Skeletal muscle satellite cell (primary cell): Measurements from ENCODE around the gene ASL.
"Not testable (repeated sequence)": the region's sequence is repeated elsewhere in the genome, so short reads cannot be mapped to it uniquely, and the experiment has no call there.

ENCODE experiments used
- H3K27me3 ChIP-seq: 2 replicates; pipeline ENCODE4 v1.7.0; 2013; ENCODE audit warnings: low read length; ENCODE audit not compliant: control insufficient read depth, insufficient read depth
- H3K36me3 ChIP-seq: 2 replicates; pipeline ENCODE4 v1.7.0; 2013; ENCODE audit warnings: mild to moderate bottlenecking, control low read depth, low read length; ENCODE audit not compliant: insufficient read depth
- H3K4me1 ChIP-seq: 2 replicates; pipeline ENCODE4 v1.7.0; 2013; ENCODE audit warnings: low read length; ENCODE audit not compliant: control insufficient read depth, insufficient read depth
- H3K4me2 ChIP-seq: 2 replicates; pipeline ENCODE4 v1.7.0; 2013; ENCODE audit warnings: mild to moderate bottlenecking, low read length
- H3K4me3 ChIP-seq: 2 replicates; pipeline ENCODE4 v1.7.0; 2013; ENCODE audit warnings: low read length
- H3K9ac ChIP-seq: 2 replicates; pipeline ENCODE4 v1.7.0; 2013; ENCODE audit warnings: mild to moderate bottlenecking, low read depth, low read length, moderate library complexity
- H3K9me3 ChIP-seq: replicated peaks from 2 replicates; pipeline ENCODE4 v1.7.0; 2013; ENCODE audit warnings: mild to moderate bottlenecking, control low read depth, low read length

The ASL gene

GRCh38 chr7:66078067-66078466 is 2.4 kb downstream of the ASL start:
- Histone ChIP-seq H3K4me1 (peaks cover 9% of the 10 kb centered on the region), H3K9ac (no peak overlapping the region), H3K27me3 (no peaks in the 10 kb centered on the region), H3K4me2 (peak overlapping the region; percentile 18), H3K9me3 (no peaks in the 10 kb centered on the region), H3K36me3 (peaks cover 11% of the 10 kb centered on the region), H3K4me3 (no peak overlapping the region)

DNA sequence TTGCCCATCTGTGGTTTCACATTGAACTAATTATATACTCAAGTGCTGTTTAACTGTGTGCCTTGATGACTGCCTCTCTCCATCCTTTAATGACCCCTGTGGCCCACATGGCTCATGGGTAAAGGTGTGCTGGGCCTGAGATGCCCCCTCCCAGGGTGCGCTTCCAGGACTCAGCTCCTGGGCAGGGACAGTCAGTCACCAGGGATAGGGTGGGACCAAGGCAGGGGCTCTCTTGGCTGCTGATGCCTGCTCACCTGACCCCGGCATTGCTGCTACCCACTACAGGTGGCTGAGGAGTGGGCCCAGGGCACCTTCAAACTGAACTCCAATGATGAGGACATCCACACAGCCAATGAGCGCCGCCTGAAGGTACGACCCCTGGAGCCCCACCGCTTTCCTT is 6.5 kb downstream of the ASL start:
- no peaks in the 10 kb centered on the region for H3K9me3 ChIP-seq
- no peak overlapping the region for H3K4me2 ChIP-seq
- H3K9ac ChIP-seq = no peak overlapping the region
- H3K27me3 ChIP-seq = no peaks in the 10 kb centered on the region
- H3K4me3 ChIP-seq = no peak overlapping the region
- no peaks in the 10 kb centered on the region for H3K4me1 ChIP-seq
- peaks cover 29% of the 10 kb centered on the region for H3K36me3 ChIP-seq

GRCh38 chr7:66082886-66083415 is 7.3 kb downstream of the ASL start:
- Histone ChIP-seq H3K27me3 (no peaks in the 10 kb centered on the region), H3K9ac (no peak overlapping the region), H3K4me2 (no peak overlapping the region), H3K4me3 (no peak overlapping the region), H3K9me3 (no peaks in the 10 kb centered on the region), H3K4me1 (no peaks in the 10 kb centered on the region), H3K36me3 (peaks cover 30% of the 10 kb centered on the region)

GRCh38 chr7:66083677-66084076 is 8.1 kb downstream of the ASL start:
- no peak overlapping the region for H3K4me2 ChIP-seq
- H3K4me3 ChIP-seq = no peak overlapping the region
- H3K27me3 ChIP-seq = no peaks in the 10 kb centered on the region
- no peaks in the 10 kb centered on the region for H3K4me1 ChIP-seq
- peaks cover 30% of the 10 kb centered on the region for H3K36me3 ChIP-seq
- no peaks in the 10 kb centered on the region for H3K9me3 ChIP-seq
- no peak overlapping the region for H3K9ac ChIP-seq

GRCh38 chr7:66088861-66089838 is 13.5 kb downstream of the ASL start:
- no peak overlapping the region for H3K4me2 ChIP-seq
- H3K4me3 ChIP-seq = no peak overlapping the region
- H3K27me3 ChIP-seq = no peaks in the 10 kb centered on the region
- H3K9me3 ChIP-seq = no peaks in the 10 kb centered on the region
- H3K36me3 ChIP-seq = peaks cover 18% of the 10 kb centered on the region
- H3K9ac ChIP-seq = no peak overlapping the region
- H3K4me1 ChIP-seq = no peaks in the 10 kb centered on the region

DNA sequence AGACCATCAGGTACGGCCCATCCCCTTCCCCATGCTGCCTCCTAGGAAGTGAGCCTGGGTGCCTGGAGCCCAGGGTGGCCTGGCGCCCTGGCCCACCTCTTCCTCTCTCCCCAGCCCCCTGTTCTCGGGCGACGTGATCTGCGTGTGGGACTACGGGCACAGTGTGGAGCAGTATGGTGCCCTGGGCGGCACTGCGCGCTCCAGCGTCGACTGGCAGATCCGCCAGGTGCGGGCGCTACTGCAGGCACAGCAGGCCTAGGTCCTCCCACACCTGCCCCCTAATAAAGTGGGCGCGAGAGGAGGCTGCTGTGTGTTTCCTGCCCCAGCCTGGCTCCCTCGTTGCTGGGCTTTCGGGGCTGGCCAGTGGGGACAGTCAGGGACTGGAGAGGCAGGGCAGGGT is 17.0 kb downstream of the ASL start:
- Histone ChIP-seq H3K9ac (no peak overlapping the region), H3K4me2 (no peak overlapping the region), H3K36me3 (peaks cover 7% of the 10 kb centered on the region), H3K27me3 (no peaks in the 10 kb centered on the region), H3K4me1 (no peaks in the 10 kb centered on the region), H3K4me3 (no peak overlapping the region), H3K9me3 (no peaks in the 10 kb centered on the region)

- Histone ChIP-seq H3K36me3 (peaks cover 7% of the 10 kb centered on the region), H3K4me3 (no peak overlapping the region), H3K4me1 (peaks cover 4% of the 10 kb centered on the region), H3K4me2 (no peak overlapping the region), H3K9me3 (no peaks in the 10 kb centered on the region), H3K9ac (no peak overlapping the region), H3K27me3 (no peaks in the 10 kb centered on the region)
Observed at GRCh38 chr7:66095010-66095409, 19.4 kb downstream of the ASL start.

GRCh38 chr7:66099232-66099550 is 23.6 kb downstream of the ASL start:
- no peaks in the 10 kb centered on the region for H3K27me3 ChIP-seq
- no peaks in the 10 kb centered on the region for H3K36me3 ChIP-seq
- no peak overlapping the region for H3K9ac ChIP-seq
- H3K4me1 ChIP-seq = peaks cover 12% of the 10 kb centered on the region
- H3K9me3 ChIP-seq = no peaks in the 10 kb centered on the region
- no peak overlapping the region for H3K4me3 ChIP-seq
- peak overlapping the region; percentile 95 for H3K4me2 ChIP-seq

DNA sequence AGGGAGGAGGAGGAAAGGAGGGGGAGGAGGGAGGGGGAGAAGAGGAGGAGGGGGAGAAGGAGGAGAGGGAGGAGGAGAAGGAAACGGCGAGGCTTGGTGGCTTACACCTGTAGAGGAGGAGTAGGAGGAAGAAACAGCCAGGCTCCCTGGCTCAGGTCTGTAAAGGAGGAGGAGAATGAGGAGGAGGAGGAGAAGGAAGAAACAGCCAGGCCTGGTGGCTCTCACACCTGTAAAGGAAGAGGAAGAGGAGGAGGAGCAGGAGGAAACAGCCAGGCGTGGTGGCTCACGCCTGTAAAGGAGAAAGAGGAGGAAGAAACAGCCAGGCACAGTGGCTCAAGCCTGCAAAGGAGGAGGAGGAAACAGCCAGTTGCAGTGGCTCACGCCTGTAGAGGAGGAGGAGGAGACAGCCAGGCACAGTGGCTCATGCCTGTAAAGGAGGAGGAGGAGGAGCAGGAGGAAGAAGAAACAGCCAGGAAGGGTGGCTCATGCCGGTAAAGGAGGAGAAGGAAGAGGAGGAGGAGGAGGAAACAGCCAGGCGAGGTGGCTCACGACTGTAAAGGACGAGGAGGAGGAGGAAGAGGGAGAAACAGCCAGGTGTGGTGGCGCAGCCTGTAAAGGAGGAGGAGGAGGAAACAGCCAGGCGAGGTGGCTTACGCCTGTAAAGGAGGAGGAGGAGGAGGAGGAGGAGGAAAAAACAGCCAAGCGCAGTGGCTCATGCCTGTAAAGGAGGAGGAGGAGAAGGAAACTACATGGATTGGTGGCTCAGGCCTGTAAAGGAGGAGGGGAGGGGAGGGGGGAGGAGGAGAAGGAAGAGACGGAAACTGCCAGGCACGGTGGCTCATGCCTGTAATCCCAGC is 24.2 kb downstream of the ASL start:
- no peaks in the 10 kb centered on the region for H3K9me3 ChIP-seq
- peaks cover 12% of the 10 kb centered on the region for H3K4me1 ChIP-seq
- peak overlapping the region; percentile 95 for H3K4me2 ChIP-seq
- H3K4me3 ChIP-seq = peak overlapping the region; percentile 71
- no peaks in the 10 kb centered on the region for H3K36me3 ChIP-seq
- no peaks in the 10 kb centered on the region for H3K27me3 ChIP-seq
- peak overlapping the region; percentile 75 for H3K9ac ChIP-seq

DNA sequence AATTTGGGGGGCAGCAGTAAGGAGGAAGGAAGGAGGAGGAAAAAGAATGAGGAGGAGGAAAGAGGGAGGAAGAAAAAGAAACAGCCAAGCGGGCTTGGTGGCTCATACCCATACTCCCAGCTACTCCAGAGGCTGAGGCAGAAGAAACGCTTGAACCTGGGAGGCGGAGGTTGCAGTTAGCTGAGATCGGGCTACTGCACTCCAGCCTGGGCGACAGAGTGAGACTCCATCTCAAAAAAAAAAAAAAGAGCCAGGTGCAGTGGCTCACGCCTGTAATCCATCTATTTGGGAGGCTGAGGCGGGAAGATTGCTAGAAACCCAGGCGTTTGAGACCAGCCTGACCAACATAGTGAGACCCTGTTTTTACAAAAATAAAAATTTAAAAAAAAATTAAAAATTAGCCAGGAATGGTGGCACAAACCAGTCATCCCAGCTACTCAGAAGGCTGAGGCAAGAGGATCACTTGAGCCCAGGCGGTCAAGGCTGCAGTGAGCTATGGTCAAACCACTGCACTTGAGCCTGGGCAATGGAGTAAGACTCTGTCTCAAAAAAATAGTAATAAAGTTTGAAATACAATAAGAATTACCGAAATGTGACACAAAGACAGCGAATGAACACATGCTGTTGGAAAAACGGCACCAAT is 24.9 kb downstream of the ASL start:
- Histone ChIP-seq H3K36me3 (no peaks in the 10 kb centered on the region), H3K4me1 (peaks cover 12% of the 10 kb centered on the region), H3K4me3 (peak overlapping the region; percentile 71), H3K9me3 (no peaks in the 10 kb centered on the region), H3K4me2 (peak overlapping the region; percentile 95), H3K27me3 (no peaks in the 10 kb centered on the region), H3K9ac (peak overlapping the region; percentile 75)

GRCh38 chr7:66102168-66102567 is 26.5 kb downstream of the ASL start:
- H3K27me3 ChIP-seq, H3K4me2 ChIP-seq, H3K9ac ChIP-seq, H3K4me3 ChIP-seq, H3K36me3 ChIP-seq, H3K9me3 ChIP-seq: not testable (repeated sequence)
- peaks cover 23% of the 10 kb centered on the region for H3K4me1 ChIP-seq
